Esophagus squamous epithelium (tissue), 4 donors: ENCODE data around the gene PHACTR3.

Experiments used
- CTCF ChIP-seq, 6 experiments: fragments of 450-650 bp in 4 of 6; fragments of 200-600 bp in 2 of 6; sonication (generic) in 2 of 6; IDR thresholded peaks; one replicate each; pipeline ENCODE4 v1.5.1; 2016 to 2019; ENCODE audit warnings: antibody characterized with exemption in 6 of 6, mild to moderate bottlenecking in 4 of 6, moderate library complexity in 4 of 6
- POLR2A ChIP-seq, 4 donors: fragments of 450-650 bp; IDR thresholded peaks; one replicate each; pipeline ENCODE4 v1.6.1; 2017; ENCODE audit warnings: antibody characterized with exemption in 4 of 4, mild to moderate bottlenecking in 4 of 4, moderate library complexity in 3 of 4

- TF ChIP-seq CTCF (IDR thresholded peaks at IDR 0.05) (no peak), POLR2A (IDR thresholded peaks at IDR 0.05) (no peak)
Measured at GRCh38 chr20:59753836-59754235, 149.5 kb downstream of the PHACTR3 start.
